ENCODE measurements around the gene CCDC13. TPM values are rescaled to one million over a fixed set of nuclear protein-coding genes. Genes with fewer than 3 reads are reported as not detected.

Gene CCDC13
- total RNA-seq, 2 experiments from 2014 or later: 0.63 to 0.83 TPM

DNA sequence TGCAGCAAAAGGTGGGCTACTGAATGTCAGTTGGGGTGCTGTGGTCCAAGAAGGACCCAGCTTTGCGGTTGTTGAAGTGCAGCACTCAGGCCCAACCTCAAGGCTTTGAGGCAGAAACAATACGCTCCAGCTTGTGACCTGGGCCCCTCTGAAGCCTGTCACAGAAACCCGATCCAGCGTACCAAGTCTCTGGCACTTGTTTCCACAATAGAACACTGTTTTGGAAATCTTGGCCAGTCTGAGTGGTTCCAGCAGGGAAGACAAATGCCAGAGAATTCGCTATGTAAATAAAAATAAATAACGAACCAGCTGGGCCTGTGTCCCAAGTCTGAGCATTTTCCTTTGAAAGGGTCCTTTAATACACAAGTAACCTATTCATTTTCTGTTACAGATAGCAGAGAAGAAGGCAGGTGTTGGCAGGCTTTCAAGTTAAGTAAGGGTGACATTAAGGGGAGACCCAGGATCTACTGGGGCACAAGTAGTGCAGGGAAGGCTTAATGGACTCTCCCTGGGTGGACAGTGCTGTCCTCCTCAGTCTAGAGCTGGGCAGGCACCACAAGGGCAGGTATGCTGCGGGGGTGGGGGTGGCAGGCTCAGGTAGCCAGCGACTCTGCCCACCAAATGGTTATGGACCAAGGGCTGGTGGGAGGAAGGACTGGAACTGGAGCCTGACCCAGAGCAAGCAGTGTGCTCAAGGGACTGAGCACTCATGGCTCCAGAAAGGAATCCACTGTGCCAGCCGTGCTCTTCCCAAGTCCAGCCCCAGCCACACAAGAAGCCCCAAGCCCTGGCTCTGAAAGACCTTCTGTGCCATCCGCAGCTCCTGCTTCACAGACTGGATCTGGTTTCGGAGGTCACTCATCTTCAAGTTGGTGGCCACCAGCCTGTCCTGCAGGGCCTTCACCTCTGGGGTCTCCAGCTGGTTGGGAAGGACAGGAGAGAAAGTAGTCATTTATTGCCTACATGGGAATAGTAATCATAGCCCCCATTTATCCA is 26.3 kb downstream of the CCDC13 start:
- Mint-ChIP-seq H3K4me1 (peaks cover 43% of the 10 kb centered on the region), H3K27me3 (no peaks in the 10 kb centered on the region), H3K36me3 (ENCODE audit: low read depth) (no peaks in the 10 kb centered on the region), H3K4me3 (no peak overlapping the region), H3K9me3 (no peaks in the 10 kb centered on the region), H3K27ac (peak overlapping the region; percentile 70)
- POLR2A ChIA-PET: interaction anchor here (1.2 to 2.6 kb wide), 4 partner anchors 9 to 156 kb away, joined by 4 to 9 read pairs (median 6); partner anchors contain the start of genes NKTR and SS18L2
- no peak for DNase-seq
- CTCF ChIA-PET: interaction anchor here (0.6 to 6.1 kb wide), 16 partner anchors 8 to 229 kb away, joined by 3 to 57 read pairs (median 4); partner anchors contain the start of genes NKTR, SEC22C and SS18L2

DNA sequence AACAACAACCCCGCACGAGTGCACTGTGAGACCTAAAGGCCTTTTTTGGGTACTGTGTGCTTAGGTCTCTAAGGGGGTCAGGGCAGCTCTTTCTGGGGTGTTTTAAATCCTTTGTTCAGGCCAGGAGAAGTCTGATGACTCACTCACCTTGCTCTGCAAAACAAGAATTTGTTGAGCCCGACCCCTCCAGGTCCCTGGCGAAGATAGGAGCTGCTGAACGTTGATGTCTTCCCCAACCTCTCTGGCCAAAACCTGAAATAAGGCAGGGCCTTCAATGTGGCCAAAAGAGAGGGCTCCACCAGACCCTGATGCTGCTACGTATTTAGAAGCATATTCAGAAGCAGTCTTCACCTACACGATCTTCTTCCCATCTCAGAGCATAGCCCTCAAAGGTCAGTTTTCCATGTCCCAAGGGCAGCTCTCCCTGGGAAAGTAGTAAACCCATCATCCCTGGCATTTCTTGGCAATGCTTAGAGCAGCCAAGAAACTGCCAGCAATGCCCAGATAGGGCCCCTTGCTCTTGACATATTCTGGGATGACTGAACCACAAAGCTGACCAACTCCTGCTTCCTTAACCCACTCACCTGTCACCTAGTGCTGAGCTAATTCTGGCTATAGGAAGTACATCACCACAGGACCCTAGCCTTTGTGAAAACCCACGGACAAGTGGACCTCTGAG is 27.1 kb downstream of the CCDC13 start:
- Mint-ChIP-seq H3K4me3 (no peak overlapping the region), H3K36me3 (ENCODE audit: low read depth) (no peaks in the 10 kb centered on the region), H3K4me1 (peaks cover 43% of the 10 kb centered on the region), H3K27ac (no peak overlapping the region), H3K27me3 (no peaks in the 10 kb centered on the region), H3K9me3 (no peaks in the 10 kb centered on the region)
- no peak for DNase-seq
- ChIA-PET POLR2A (interaction anchor here (1.8 to 2.6 kb wide), 2 partner anchors 10 to 145 kb away, joined by 5 to 9 read pairs; partner anchors contain the start of gene NKTR), CTCF (interaction anchor here (0.9 to 6.1 kb wide), 16 partner anchors 10 to 200 kb away, joined by 3 to 57 read pairs (median 4); partner anchors contain the start of genes SEC22C and SS18L2)

DNA sequence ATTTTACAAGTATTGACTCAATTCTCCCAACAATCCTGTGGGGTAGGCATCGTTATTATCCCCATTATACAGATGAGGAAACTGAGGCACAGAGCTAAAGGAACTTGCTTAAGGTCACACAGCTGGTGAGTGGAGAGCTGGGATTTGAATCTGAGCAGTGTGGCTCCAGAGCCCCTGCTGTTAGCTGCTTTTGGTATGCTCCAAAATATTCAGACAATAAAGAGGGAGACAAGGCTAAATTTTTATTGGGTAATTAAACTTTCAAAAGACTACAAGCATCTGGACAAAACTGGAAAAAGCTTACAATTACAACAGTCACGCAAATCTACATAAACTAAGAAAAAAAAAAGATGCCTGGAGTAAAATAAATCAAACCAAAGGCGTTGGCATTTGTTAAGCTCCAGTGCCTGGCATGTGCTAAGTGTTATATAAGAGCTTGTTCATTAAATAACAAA is 27.7 kb downstream of the CCDC13 start:
- peaks cover 43% of the 10 kb centered on the region for H3K4me1 Mint-ChIP-seq
- POLR2A ChIA-PET: interaction anchor here (0.9 to 2.6 kb wide), 3 partner anchors 91 to 190 kb away, joined by 3 to 9 read pairs (median 4); partner anchors contain the start of genes NKTR and ZBTB47

DNA sequence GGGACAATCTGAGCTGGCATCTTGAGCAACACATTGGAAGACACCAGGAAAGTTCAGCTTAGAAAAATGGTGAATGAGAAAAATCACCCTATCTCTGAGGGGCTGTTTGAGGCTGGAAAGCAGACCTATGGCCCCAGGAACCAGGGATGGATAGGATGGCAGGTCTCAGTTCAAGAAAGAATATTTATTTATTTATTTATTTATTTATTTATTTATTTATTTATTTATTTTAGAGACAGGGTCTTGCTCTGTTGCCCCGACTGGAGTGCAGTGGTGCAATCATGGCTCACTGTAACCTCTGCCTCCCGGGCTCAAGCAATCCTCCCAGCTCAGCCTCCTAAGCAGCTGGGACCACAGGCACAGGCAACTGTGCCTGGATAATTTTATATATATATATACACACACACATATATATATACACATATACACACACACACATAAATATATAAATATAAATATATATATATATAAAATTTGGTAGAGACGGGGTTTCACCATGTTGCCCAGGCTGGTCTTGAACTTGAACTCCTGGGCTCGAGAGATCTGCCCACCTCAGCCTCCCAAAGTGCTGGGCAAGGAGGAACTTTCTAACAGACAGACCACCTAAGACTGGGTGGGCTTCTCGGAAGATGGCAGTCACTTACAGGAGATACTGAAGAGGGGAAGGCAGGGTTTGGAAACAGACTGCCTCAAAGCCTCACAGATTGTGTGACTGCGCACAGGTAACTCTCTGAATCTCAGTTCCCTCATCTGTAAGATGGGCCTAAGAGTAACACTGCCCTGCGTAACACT is 29.7 kb downstream of the CCDC13 start:
- Mint-ChIP-seq H3K27ac (no peak overlapping the region), H3K4me1 (peaks cover 32% of the 10 kb centered on the region), H3K27me3 (peaks cover 2% of the 10 kb centered on the region), H3K36me3 (ENCODE audit: low read depth) (no peaks in the 10 kb centered on the region), H3K4me3 (no peak overlapping the region), H3K9me3 (no peaks in the 10 kb centered on the region)
- ChIA-PET POLR2A (interaction anchor here (0.9 to 1.5 kb wide), 2 partner anchors 89 to 143 kb away, joined by 3 to 4 read pairs; partner anchors contain the start of genes NKTR and ZBTB47), CTCF (interaction anchor here (1.0 to 6.1 kb wide), 10 partner anchors 9 to 242 kb away, joined by 3 to 57 read pairs (median 4); no protein-coding TSS in a partner anchor)
- DNase-seq: no peak

More for the DNA sequence above, 27.7 kb downstream of the CCDC13 start:
- Mint-ChIP-seq H3K4me3 (no peak overlapping the region), H3K36me3 (ENCODE audit: low read depth) (no peaks in the 10 kb centered on the region), H3K27me3 (no peaks in the 10 kb centered on the region), H3K9me3 (no peaks in the 10 kb centered on the region), H3K27ac (no peak overlapping the region)
- DNase-seq: no peak
- CTCF ChIA-PET: interaction anchor here (0.9 to 6.1 kb wide), 18 partner anchors 10 to 243 kb away, joined by 3 to 57 read pairs (median 4); partner anchors contain the start of genes SEC22C, SS18L2 and VIPR1

DNA sequence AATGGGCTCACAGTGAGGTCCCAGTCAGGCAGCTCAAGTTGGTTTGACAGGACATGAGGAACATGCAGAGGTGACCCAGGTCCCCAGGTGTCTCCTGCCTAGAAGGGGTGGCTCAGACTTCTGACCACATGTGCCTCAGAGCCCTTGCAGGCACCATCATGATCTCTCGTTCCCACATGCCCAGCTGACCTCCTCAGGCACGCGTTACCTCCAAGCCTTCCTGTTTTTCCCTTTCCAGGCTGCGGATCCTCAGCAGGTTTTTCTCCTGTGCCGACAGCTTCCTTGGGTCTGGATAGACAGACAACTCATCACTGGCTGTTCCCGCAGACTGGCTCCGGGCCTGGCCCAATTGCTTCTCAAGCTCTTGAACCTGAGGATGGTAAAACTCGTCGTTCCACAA is 30.4 kb downstream of the CCDC13 start:
- Mint-ChIP-seq H3K9me3 (no peaks in the 10 kb centered on the region), H3K4me3 (no peak overlapping the region), H3K36me3 (ENCODE audit: low read depth) (no peaks in the 10 kb centered on the region), H3K4me1 (peaks cover 25% of the 10 kb centered on the region), H3K27ac (no peak overlapping the region), H3K27me3 (peaks cover 3% of the 10 kb centered on the region)
- no peak for DNase-seq
- CTCF ChIA-PET: interaction anchor here (1.1 to 6.1 kb wide), 3 partner anchors 13 to 139 kb away, joined by 3 to 57 read pairs (median 4); no protein-coding TSS in a partner anchor
- POLR2A ChIA-PET: interaction anchor here (0.9 kb wide), 1 partner anchor 142 kb away, joined by 3 read pairs; the partner anchor contains the start of gene NKTR

DNA sequence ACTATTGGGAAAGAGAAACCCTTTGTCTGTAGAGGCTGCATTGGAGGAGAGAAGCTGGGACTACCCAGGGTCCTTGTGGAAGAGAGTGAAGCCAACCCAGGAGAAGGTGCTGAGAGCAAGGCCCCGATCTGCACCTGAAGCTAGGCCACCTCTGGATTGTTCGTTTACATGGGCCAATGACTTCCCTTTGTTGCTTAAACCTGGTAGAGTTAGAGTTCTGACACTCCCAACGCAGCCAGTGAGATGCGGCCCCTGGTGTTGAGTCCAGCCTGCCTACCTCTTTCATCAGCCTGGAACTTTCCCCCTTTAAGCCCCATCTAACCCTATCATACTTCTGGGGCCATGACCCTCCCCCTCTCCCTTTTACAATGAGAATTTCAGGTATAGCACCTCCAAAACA is 30.8 kb downstream of the CCDC13 start:
- Mint-ChIP-seq H3K27me3 (peaks cover 3% of the 10 kb centered on the region), H3K4me3 (no peak overlapping the region), H3K27ac (no peak overlapping the region), H3K9me3 (no peaks in the 10 kb centered on the region), H3K36me3 (ENCODE audit: low read depth) (no peaks in the 10 kb centered on the region), H3K4me1 (peaks cover 21% of the 10 kb centered on the region)
- no peak for DNase-seq
- CTCF ChIA-PET: interaction anchor here (1.1 to 6.1 kb wide), 3 partner anchors 14 to 139 kb away, joined by 3 to 57 read pairs (median 4); no protein-coding TSS in a partner anchor
- POLR2A ChIA-PET: no interaction called here

DNA sequence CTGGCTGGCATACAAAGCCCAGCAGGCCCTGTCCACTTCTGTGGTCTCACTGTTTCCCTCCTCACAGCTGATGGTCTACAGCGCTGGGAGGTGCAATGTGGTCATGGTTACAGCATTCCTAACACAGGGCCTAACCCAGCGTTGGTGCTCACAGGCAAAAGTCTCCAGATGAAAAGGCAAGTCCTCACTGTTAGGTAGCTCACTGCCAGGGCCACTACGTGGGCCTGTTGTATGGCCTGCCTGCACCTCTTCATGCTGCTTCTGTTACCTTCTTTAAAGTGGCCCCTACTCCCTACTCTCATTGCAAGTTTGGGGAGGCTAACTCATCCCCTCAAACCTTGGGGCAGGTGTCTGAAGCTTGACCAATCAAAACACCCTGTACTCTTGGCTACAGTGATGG is 31.3 kb downstream of the CCDC13 start:
- Mint-ChIP-seq H3K27me3 (peaks cover 3% of the 10 kb centered on the region), H3K9me3 (no peaks in the 10 kb centered on the region), H3K4me1 (peaks cover 16% of the 10 kb centered on the region), H3K4me3 (no peak overlapping the region), H3K36me3 (ENCODE audit: low read depth) (no peaks in the 10 kb centered on the region), H3K27ac (no peak overlapping the region)
- DNase-seq: no peak
- CTCF ChIA-PET: interaction anchor here (1.1 to 1.5 kb wide), 2 partner anchors 81 to 140 kb away, joined by 3 to 4 read pairs; no protein-coding TSS in a partner anchor
- POLR2A ChIA-PET: no interaction called here

DNA sequence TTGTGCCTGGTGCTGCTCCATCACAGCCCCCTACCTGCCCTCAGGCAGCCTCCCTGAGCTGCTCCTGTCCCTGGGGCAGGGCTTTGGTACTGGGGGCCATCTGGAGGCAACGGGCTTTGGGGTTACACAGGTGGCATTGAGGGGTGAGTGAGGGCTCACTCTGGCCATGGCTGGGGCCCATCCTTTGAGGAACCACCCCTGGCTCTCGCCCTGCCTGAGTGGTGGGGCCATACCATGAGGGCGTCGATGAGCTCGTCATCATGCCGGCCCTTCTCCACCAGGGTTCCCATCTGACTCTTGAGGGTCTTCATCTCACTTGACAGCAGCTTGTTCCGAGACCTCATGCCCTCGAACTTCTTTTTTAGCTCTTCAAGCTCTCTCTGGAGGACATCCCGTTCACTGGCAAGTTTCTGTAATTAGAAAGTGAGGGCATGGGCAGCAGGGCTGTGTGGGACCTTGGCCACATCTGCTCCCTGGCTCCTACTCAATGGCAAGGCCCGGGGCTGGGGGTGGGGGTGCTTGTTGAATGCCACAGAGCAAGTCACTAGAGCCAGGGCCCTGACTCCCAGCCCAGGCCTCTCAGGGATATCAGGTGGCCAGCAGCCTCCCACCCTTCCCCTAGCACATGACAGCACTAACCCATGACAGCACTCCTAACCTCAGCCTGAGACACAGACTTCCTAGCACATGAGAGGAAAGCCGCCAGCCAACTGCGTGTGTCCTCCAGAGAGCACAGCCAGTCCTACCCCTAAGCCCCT is 33.5 kb downstream of the CCDC13 start:
- no peaks in the 10 kb centered on the region for H3K36me3 Mint-ChIP-seq (ENCODE audit: low read depth)
- H3K27ac Mint-ChIP-seq: no peak overlapping the region
- no peaks in the 10 kb centered on the region for H3K9me3 Mint-ChIP-seq
- ChIA-PET CTCF (interaction anchor here (1.0 kb wide), 2 partner anchors 8 to 18 kb away, joined by 3 read pairs; no protein-coding TSS in a partner anchor), POLR2A (no interaction called here)
- no peak for DNase-seq
- peaks cover 3% of the 10 kb centered on the region for H3K27me3 Mint-ChIP-seq
- peaks cover 6% of the 10 kb centered on the region for H3K4me1 Mint-ChIP-seq
- H3K4me3 Mint-ChIP-seq: no peak overlapping the region

DNA sequence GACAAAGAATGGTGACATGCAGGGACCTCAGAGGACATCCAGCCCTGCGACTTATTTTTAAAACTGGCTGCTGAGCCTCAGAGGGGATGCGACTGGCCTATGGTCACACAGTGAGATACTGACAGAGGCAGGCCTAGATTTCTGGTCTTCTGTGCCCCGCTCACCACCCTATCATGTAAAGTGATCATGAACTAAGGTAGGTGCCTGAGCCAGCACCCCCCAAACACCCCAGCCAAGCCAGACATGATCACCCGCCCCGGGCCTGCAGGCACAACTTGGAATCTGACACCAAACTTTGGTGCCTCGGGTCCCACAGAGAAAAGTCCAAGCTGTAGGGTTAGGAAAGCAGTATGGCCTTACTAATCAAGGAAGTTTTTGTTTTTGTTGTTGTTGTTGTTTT is 36.5 kb downstream of the CCDC13 start:
- Mint-ChIP-seq H3K4me3 (no peak overlapping the region), H3K27ac (no peak overlapping the region), H3K4me1 (no peaks in the 10 kb centered on the region), H3K36me3 (ENCODE audit: low read depth) (no peaks in the 10 kb centered on the region), H3K27me3 (peaks cover 3% of the 10 kb centered on the region), H3K9me3 (no peaks in the 10 kb centered on the region)
- DNase-seq: no peak
- ChIA-PET POLR2A (interaction anchor here (1.5 kb wide), 1 partner anchor 95 kb away, joined by 3 read pairs; no protein-coding TSS in a partner anchor), CTCF (no interaction called here)

DNA sequence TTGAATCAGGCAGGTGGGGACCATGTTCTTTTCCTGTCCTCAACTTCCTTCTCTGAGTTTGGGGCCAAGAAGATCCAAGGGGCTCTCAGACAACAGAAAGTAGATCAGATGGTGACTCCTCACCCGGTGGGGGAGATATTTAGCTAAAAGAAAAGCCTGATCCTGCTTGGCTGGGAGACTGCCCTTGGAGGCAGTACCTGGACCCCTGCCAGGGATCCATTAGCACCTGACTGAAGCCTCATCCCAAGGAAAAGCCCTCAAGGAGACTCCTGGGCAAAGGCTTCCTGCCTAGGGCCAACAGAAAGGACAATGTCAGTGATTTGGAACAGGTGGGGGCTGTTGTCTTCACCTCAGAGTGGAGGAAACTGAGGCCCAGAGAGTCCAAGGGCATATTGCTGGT is 37.0 kb downstream of the CCDC13 start:
- no peaks in the 10 kb centered on the region for H3K9me3 Mint-ChIP-seq
- H3K4me1 Mint-ChIP-seq: no peaks in the 10 kb centered on the region
- no peak overlapping the region for H3K4me3 Mint-ChIP-seq
- no peaks in the 10 kb centered on the region for H3K36me3 Mint-ChIP-seq (ENCODE audit: low read depth)
- POLR2A ChIA-PET: interaction anchor here (1.5 kb wide), 1 partner anchor 94 kb away, joined by 3 read pairs; no protein-coding TSS in a partner anchor
- H3K27me3 Mint-ChIP-seq: peaks cover 3% of the 10 kb centered on the region
- CTCF ChIA-PET: interaction anchor here (1.3 kb wide), 1 partner anchor 9 kb away, joined by 4 read pairs; no protein-coding TSS in a partner anchor
- H3K27ac Mint-ChIP-seq: no peak overlapping the region
- DNase-seq: no peak

DNA sequence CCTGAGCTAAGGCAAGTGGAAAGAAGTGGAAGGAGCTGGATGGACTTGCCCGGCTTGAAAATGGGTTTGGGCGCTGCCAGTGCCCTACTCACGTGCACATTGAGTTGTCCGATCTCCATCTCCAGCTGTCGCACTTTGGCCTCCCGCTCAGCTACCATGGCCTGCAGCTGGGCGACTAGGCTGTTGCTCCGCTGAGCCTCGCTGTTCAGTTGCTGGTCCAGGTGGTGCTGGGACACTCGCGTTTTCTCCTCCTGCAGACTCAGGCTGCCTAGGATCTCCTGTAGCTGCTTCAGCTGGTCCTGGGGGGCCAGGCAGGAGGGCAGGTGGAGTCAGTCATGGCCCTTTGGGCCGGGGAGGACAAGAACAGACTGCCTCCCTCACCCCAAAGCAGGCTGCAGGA is 37.4 kb downstream of the CCDC13 start:
- POLR2A ChIA-PET: interaction anchor here (1.5 kb wide), 1 partner anchor 94 kb away, joined by 3 read pairs; no protein-coding TSS in a partner anchor
- Mint-ChIP-seq H3K9me3 (no peaks in the 10 kb centered on the region), H3K4me1 (no peaks in the 10 kb centered on the region), H3K4me3 (no peak overlapping the region), H3K36me3 (ENCODE audit: low read depth) (no peaks in the 10 kb centered on the region), H3K27ac (no peak overlapping the region), H3K27me3 (peaks cover 3% of the 10 kb centered on the region)
- CTCF ChIA-PET: interaction anchor here (1.3 kb wide), 1 partner anchor 9 kb away, joined by 4 read pairs; no protein-coding TSS in a partner anchor
- no peak for DNase-seq
